ENCODE data around the gene TP53AIP1.
A peak's percentile ranks its signal among the peaks of the same experiment; 100 is the strongest.

Gene TP53AIP1

DNA sequence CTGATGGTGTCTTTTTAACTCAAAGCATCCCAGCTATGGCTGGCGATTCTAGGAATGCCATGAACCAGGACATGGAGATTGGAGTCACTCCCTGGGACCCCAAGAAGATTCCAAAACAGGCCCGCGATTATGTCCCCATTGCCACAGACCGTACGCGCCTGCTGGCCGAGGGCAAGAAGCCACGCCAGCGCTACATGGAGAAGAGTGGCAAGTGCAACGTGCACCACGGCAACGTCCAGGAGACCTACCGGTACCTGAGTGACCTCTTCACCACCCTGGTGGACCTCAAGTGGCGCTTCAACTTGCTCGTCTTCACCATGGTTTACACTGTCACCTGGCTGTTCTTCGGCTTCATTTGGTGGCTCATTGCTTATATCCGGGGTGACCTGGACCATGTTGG lies 31.4 kb downstream of the TP53AIP1 start:
- H3K27ac ChIP-seq, result no peak overlapping the region
- no peak for TF ChIP-seq ZFX (IDR thresholded peaks at IDR 0.05)
- TF ChIP-seq, protein P1, sequence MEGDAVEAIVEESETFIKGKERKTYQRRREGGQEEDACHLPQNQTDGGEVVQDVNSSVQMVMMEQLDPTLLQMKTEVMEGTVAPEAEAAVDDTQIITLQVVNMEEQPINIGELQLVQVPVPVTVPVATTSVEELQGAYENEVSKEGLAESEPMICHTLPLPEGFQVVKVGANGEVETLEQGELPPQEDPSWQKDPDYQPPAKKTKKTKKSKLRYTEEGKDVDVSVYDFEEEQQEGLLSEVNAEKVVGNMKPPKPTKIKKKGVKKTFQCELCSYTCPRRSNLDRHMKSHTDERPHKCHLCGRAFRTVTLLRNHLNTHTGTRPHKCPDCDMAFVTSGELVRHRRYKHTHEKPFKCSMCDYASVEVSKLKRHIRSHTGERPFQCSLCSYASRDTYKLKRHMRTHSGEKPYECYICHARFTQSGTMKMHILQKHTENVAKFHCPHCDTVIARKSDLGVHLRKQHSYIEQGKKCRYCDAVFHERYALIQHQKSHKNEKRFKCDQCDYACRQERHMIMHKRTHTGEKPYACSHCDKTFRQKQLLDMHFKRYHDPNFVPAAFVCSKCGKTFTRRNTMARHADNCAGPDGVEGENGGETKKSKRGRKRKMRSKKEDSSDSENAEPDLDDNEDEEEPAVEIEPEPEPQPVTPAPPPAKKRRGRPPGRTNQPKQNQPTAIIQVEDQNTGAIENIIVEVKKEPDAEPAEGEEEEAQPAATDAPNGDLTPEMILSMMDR (conservative IDR thresholded peaks at IDR 0.05), result no peak

DNA sequence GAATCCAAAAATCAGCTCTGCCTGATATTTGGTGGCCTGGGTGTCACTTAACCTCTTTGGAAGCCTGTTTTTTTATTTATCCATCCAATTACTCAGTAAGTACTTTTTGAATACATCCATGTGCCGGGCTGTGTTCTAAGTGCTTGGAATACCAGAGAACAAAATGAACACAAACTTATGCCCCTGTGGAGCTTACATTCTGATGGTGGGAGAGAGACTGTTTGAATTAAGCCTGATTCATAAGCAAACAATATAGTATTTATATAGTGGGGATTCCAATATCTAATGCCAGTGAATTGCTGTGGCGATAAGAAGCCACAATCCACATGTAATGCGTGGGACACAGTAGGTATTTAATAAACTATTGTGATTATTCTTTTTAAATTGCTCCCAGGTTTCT lies 32.1 kb downstream of the TP53AIP1 start:
- no peak for TF ChIP-seq ZFX (IDR thresholded peaks at IDR 0.05)
- TF ChIP-seq, protein P1 (conservative IDR thresholded peaks at IDR 0.05), result no peak
- no peak overlapping the region for H3K27ac ChIP-seq

GRCh38 chr11:128909438-128910125 lies 33.1 kb downstream of the TP53AIP1 start:
- TF ChIP-seq ZFX (IDR thresholded peaks at IDR 0.05), result no peak
- TF ChIP-seq, protein P1 (conservative IDR thresholded peaks at IDR 0.05), result no peak
- H3K27ac ChIP-seq, result no peak overlapping the region

DNA sequence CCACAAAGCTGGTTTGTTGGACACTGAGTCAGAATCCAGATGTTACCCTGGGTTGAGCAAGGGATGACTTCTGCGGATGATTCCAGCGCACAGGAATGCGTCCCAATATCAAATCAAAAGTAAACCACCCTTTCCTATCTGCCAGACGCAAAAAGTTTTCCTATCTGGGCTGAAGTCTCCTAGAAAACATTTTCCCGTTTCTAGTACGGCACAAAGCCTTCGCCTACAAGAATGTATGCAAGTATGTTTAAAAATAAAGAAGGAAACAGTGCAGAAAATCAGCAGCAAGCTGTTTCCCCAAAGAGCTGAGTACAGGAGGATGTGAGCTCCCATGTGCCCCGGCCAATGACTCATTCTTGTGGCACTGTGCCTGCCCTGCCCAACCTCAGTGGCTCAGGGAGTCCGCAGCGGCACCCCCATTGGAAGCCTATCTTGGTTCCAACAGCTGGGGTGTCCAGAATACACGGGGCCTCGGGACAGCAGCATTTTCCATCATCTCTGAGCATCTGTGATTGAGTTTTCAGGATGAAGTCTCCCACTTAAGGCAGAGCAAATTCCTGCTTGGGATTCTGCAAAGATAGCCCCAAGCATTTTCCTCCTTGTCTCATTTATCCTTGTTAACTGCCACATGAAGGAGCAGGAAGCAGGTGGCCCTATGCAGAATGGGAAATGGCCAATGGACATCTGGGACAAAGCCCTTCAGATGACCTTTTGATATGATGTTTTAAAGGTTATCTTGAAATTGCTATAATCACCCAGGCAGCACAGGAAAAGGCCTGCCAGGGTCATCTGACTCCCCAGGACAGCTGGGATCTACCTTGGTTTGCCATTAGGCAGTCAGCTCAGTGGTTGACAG lies 34.1 kb downstream of the TP53AIP1 start:
- TF ChIP-seq ZFX (IDR thresholded peaks at IDR 0.05), result no peak
- TF ChIP-seq, protein P1 (conservative IDR thresholded peaks at IDR 0.05), result no peak

GRCh38 chr11:128907585-128907984 lies 35.1 kb downstream of the TP53AIP1 start:
- TF ChIP-seq, protein P1 (conservative IDR thresholded peaks at IDR 0.05), result no peak
- no peak for TF ChIP-seq ZFX (IDR thresholded peaks at IDR 0.05)
- no peak overlapping the region for H3K27ac ChIP-seq

More for the DNA sequence above, 34.1 kb downstream of the TP53AIP1 start:
- H3K27ac ChIP-seq, result no peak overlapping the region

- H3K27ac ChIP-seq, result no peak overlapping the region
- TF ChIP-seq, protein P1 (conservative IDR thresholded peaks at IDR 0.05), result peak; percentile 41
- TF ChIP-seq ZFX (IDR thresholded peaks at IDR 0.05), result no peak
Observed at GRCh38 chr11:128906185-128907050, 36.3 kb downstream of the TP53AIP1 start.
